K562 (cell line): Measurements from ENCODE around the gene NPPC. TPM values are rescaled to one million over a fixed set of nuclear protein-coding genes. Genes with fewer than 3 reads are reported as not detected.

Experiments used
- ATAC-seq: fragments of 200-7000 bp; cut with Tn5 transposase; 3 replicates; pipeline ENCODE4 v1.9.1; 2020; ENCODE audit warnings: moderate library complexity
- BruUV-seq: library from RNA; stranded (reverse); fragments of 400-500 nt; replicated peaks from 2 replicates; lab custom pipeline; 2021; lab: Mats Ljungman, UMichigan
- CTCF ChIA-PET: fragments of 300-600 bp; formaldehyde crosslinking; extraction: SDS; loops from one replicate; lab custom pipeline; 2021; ENCODE audit warnings: low intra/inter-chr PET ratio; lab: Yijun Ruan, JAX
- POLR2A ChIA-PET: fragments of 300-600, 350-650 bp; sonication (Branson Sonifier 250); formaldehyde crosslinking; extraction: SDS; loops from one replicate; lab custom pipeline; 2021; ENCODE audit warnings: antibody characterized with exemption, inconsistent platforms; lab: Yijun Ruan, JAX
- DNase-seq, 4 experiments: peaks; one replicate each; pipeline versions ENCODE4 v3.0.0 to v3.0.0-alpha.2; 2011 to 2018; ENCODE audit warnings: low spot score in 3 of 4, mixed read lengths in 3 of 4; ENCODE audit errors: extremely low read depth in 1 of 4
- FAIRE-seq: peaks from 2 replicates; lab custom pipeline; 2011; peaks lifted over from hg19 to GRCh38; lab: Jason Lieb, UNC
- H2AFZ ChIP-seq: 2 replicates; pipeline ENCODE4 v1.6.0; 2011; ENCODE audit warnings: low read depth, low read length, control low read depth, inconsistent platforms
- H3K27ac ChIP-seq: fragments of 200-600 bp; 3 replicates; pipeline ENCODE4 v1.8.0; 2011; ENCODE audit warnings: low read depth, mild to moderate bottlenecking, control low read depth, inconsistent platforms, low read length, moderate library complexity, mixed read lengths; ENCODE audit errors: extremely low read depth
- H3K27me3 ChIP-seq, 2 experiments: fragments of 300-600 bp in 1 of 2; 2 replicates in 1 of 2; 3 replicates in 1 of 2; pipeline versions ENCODE4 v1.6.0 to v1.8.0; 2011; ENCODE audit warnings: inconsistent platforms in 2 of 2, low read length in 2 of 2, mild to moderate bottlenecking in 1 of 2, mixed read lengths in 1 of 2, moderate library complexity in 1 of 2; ENCODE audit not compliant: control insufficient read depth in 2 of 2, insufficient read depth in 2 of 2
- H3K36me3 ChIP-seq: fragments of 300-600 bp; 3 replicates; pipeline ENCODE4 v1.8.0; 2011; ENCODE audit warnings: mild to moderate bottlenecking, low read length, inconsistent platforms; ENCODE audit not compliant: control insufficient read depth, insufficient read depth
- H3K4me1 ChIP-seq, 2 experiments: fragments of 200-600 bp in 1 of 2; replicated peaks in 1 of 2; 2 replicates in 1 of 2; 3 replicates in 1 of 2; pipeline versions ENCODE4 v1.5.1 to v1.8.0; 2011; ENCODE audit warnings: inconsistent platforms in 2 of 2, low read length in 2 of 2, mild to moderate bottlenecking in 1 of 2, mixed read lengths in 1 of 2, moderate library complexity in 1 of 2; ENCODE audit not compliant: control insufficient read depth in 2 of 2, insufficient read depth in 2 of 2
- H3K4me2 ChIP-seq: 2 replicates; pipeline ENCODE4 v1.6.1; 2011; ENCODE audit warnings: low read length, control low read depth, inconsistent platforms, mixed read lengths; ENCODE audit not compliant: insufficient read depth
- H3K4me3 ChIP-seq: fragments of 200-600 bp; sonication (generic), shearing (Covaris generic); 2 replicates; pipeline ENCODE4 v1.5.1; 2016; ENCODE audit warnings: control low read depth, inconsistent platforms
- H3K79me2 ChIP-seq: fragments of 200-600 bp; 3 replicates; pipeline ENCODE4 v1.8.0; 2011; ENCODE audit warnings: low read length, inconsistent platforms; ENCODE audit not compliant: control insufficient read depth, insufficient read depth
- H3K9ac ChIP-seq, 2 experiments: 2 replicates each; pipeline versions ENCODE4 v1.6.0 to v1.6.1; 2011; ENCODE audit warnings: low read depth in 2 of 2, low read length in 2 of 2, control low read depth in 1 of 2, inconsistent platforms in 1 of 2, mild to moderate bottlenecking in 1 of 2, mixed read lengths in 1 of 2; ENCODE audit not compliant: insufficient read depth in 1 of 2
- H3K9me1 ChIP-seq: one replicate; pipeline ENCODE4 v1.6.0; 2011; ENCODE audit warnings: inconsistent platforms, mild to moderate bottlenecking, low read length, moderate library complexity; ENCODE audit not compliant: control insufficient read depth, insufficient read depth
- H3K9me3 ChIP-seq: replicated peaks from 2 replicates; pipeline ENCODE4 v1.5.1; 2011; ENCODE audit warnings: low read depth, low read length, inconsistent platforms; ENCODE audit not compliant: control insufficient read depth, insufficient read depth
- H4K20me1 ChIP-seq: replicated peaks from 2 replicates; pipeline ENCODE4 v1.6.1; 2011; ENCODE audit warnings: low read length, inconsistent platforms, mixed read lengths; ENCODE audit not compliant: control insufficient read depth, insufficient read depth
- BRD9 ChIP-seq: fragments of 450-650 bp; IDR thresholded peaks from 2 replicates; pipeline ENCODE4 v1.6.1; 2018; ENCODE audit warnings: low read depth; ENCODE audit not compliant: partially characterized antibody
- KLF16 ChIP-seq: IDR thresholded peaks from 2 replicates; pipeline ENCODE4 v1.6.1; 2016; ENCODE audit warnings: antibody characterized with exemption
- MTA3 ChIP-seq: fragments of 450-650 bp; formaldehyde crosslinking; IDR thresholded peaks from 2 replicates; pipeline ENCODE4 v1.6.1; 2017; ENCODE audit warnings: mild to moderate bottlenecking, borderline replicate concordance
- MYC ChIP-seq, 2 experiments: fragments of 250-450 bp in 1 of 2; sonication (Bioruptor Pico) in 1 of 2; IDR thresholded peaks; 2 replicates each; pipeline versions ENCODE4 v1.5.1 to v1.6.1; 2012 to 2021; ENCODE audit warnings: low read depth in 2 of 2, borderline replicate concordance in 1 of 2, improper control_type of control experiment in 1 of 2, low read length in 1 of 2, mild to moderate bottlenecking in 1 of 2, moderate library complexity in 1 of 2
- NFXL1 ChIP-seq: fragments of 450-650 bp; formaldehyde crosslinking; IDR thresholded peaks from 2 replicates; pipeline ENCODE4 v1.4.0; 2021; ENCODE audit warnings: mild to moderate bottlenecking
- SAFB ChIP-seq: fragments of 200-400 bp; formaldehyde crosslinking; IDR thresholded peaks from 2 replicates; pipeline ENCODE4 v1.6.1; 2017; ENCODE audit warnings: low read depth, low read length, borderline replicate concordance
- SMARCB1 ChIP-seq: IDR thresholded peaks from 2 replicates; pipeline ENCODE4 v1.6.1; 2011; ENCODE audit warnings: improper control_type of control experiment, low read depth; ENCODE audit not compliant: insufficient read length
- SOX6 ChIP-seq: fragments of 450-650 bp; IDR thresholded peaks from 2 replicates; pipeline ENCODE4 v1.6.1; 2014; ENCODE audit warnings: mild to moderate bottlenecking
- SRSF7 ChIP-seq: fragments of 200-400 bp; formaldehyde crosslinking; optimal IDR thresholded peaks from 2 replicates; pipeline ENCODE3; 2017; ENCODE audit warnings: mild to moderate bottlenecking, low read depth, low read length
- ZBTB2 ChIP-seq: fragments of 450-650 bp; IDR thresholded peaks from 2 replicates; pipeline ENCODE4 v1.6.1; 2016; ENCODE audit warnings: antibody characterized with exemption
- ZNF175 ChIP-seq: fragments of 200-800 bp; sonication (Bioruptor generic); IDR thresholded peaks from 2 replicates; pipeline ENCODE4 v1.6.1; 2016; ENCODE audit warnings: low read depth, mild to moderate bottlenecking, missing genetic modification characterization, missing compliant biosample characterization
- ZNF785 ChIP-seq: fragments of 250-450 bp; sonication (Bioruptor Pico); IDR thresholded peaks from 2 replicates; pipeline ENCODE4 v1.4.0; 2020; ENCODE audit warnings: mild to moderate bottlenecking
- WGBS: fragments of 100-300 bp; shearing (Covaris generic); methylation state at CpG from one replicate; pipeline ENCODE4 v1.1.6; 2016; ENCODE audit warnings: low coverage, mixed read lengths; ENCODE audit not compliant: insufficient coverage; ENCODE audit errors: missing lambda C conversion rate; 5-methylcytosine and 5-hydroxymethylcytosine counted together
- in situ Hi-C: fragments of 300-500 bp; cut with MboI; formaldehyde crosslinking; loops from 4 replicates; pipeline ENCODE4 v1.15.0; 2018; ENCODE audit warnings: inconsistent platforms, mixed read lengths
- intact Hi-C: fragments of 100-400 bp; cut with micrococcal nuclease; formaldehyde crosslinking; loops from 2 replicates; pipeline ENCODE4 v1.14.2; 2022
- polyA plus RNA-seq, 8 experiments: library from polyadenylated mRNA; depleted of rRNA in 4 of 8; stranded (reverse) in 5 of 8; unstranded in 3 of 8; fragments of >200 nt; fragmentation: Nextera tagmentation in 2 of 8; fragmentation: Illumina TruSeq in 1 of 8; extraction: Ambion mirVana in 2 of 8; extraction: Trizol in 1 of 8; gene quantifications; 2 replicates each; pipeline versions ENCODE4 v1.2.1 to v1.2.3, GENCODE V29; 2011 to 2014; ENCODE audit warnings: inconsistent platforms in 1 of 8, missing spikeins in 1 of 8
- total RNA-seq, 7 experiments: library from RNA; depleted of rRNA in 6 of 7; stranded (reverse); fragments of >200 nt in 6 of 7; fragmentation: Illumina TruSeq in 2 of 7; extraction: Trizol in 2 of 7; gene quantifications; 2 replicates each; pipeline versions ENCODE4 v1.2.1 to v1.2.3, GENCODE V29; 2011 to 2021; ENCODE audit warnings: low replicate concordance in 1 of 7

The NPPC gene
- total and polyA plus RNA-seq, 9 of the 15 experiments (the other 6 are each of a cell fraction or from before 2014, with no cell fraction given): not detected

GRCh38 chr2:231927566-231927890, 1.3 kb upstream of the NPPC start:
- CTCF ChIA-PET: no interaction called here
- H3K4me3 ChIP-seq: no peak overlapping the region
- H3K36me3 ChIP-seq: no peaks in the 10 kb centered on the region
- H3K27ac ChIP-seq: no peak overlapping the region
- POLR2A ChIA-PET: interaction anchor here (0.6 kb wide), 1 partner anchor 301 kb away, joined by 4 read pairs; no protein-coding TSS in a partner anchor
- no peak overlapping the region for H3K9ac ChIP-seq
- no peak overlapping the region for H3K4me2 ChIP-seq
- TF ChIP-seq KLF16 (no peak), MTA3 (no peak), ZNF785 (CRISPR knock-in tag) (no peak), SAFB (no peak), NFXL1 (CRISPR knock-in tag) (no peak), SRSF7 (no peak), SMARCB1 (no peak), ZNF175 (CRISPR knock-in tag) (no peak), BRD9 (no peak), SOX6 (no peak), MYC (IDR thresholded peaks at IDR 0.05; ENCODE audit: low read depth, low read length) (no peak), MYC (CRISPR knock-in tag; IDR thresholded peaks at IDR 0.05; ENCODE audit: borderline replicate concordance, low read depth) (no peak), ZBTB2 (no peak)
- BruUV-seq: no TSS peak
- FAIRE-seq (no peak), ATAC-seq (no peak), DNase-seq (no peak)
- H4K20me1 ChIP-seq: peaks cover 4% of the 10 kb centered on the region
- intact Hi-C loops (loop anchor here (5.0 kb wide), 2 partner anchors 215 to 400 kb away; no protein-coding TSS in a partner anchor), in situ Hi-C loops (no loop called here)
- H3K9me3 ChIP-seq: no peaks in the 10 kb centered on the region
- H3K79me2 ChIP-seq: no peaks in the 10 kb centered on the region
- H3K27me3 ChIP-seq: peaks cover 28 to 68% of the 10 kb centered on the region in 2 experiments
- H3K4me1 ChIP-seq: peaks cover 0 to 30% of the 10 kb centered on the region in 2 experiments; a peak in 3 of 5 replicates
- no peaks in the 10 kb centered on the region for H3K9me1 ChIP-seq
- 7% methylated on average over 9 of the region's 10 CpGs for WGBS
- H2AFZ ChIP-seq: no peak overlapping the region
